ENCODE data around the gene SLC50A1.

- TF ChIP-seq EZH2 (IDR thresholded peaks at IDR 0.05; ENCODE audit: borderline replicate concordance) (no peak), CTCF (IDR thresholded peaks at IDR 0.05; ENCODE audit: poor library complexity) (no peak), EZH2phosphoT487 (IDR thresholded peaks at IDR 0.05; ENCODE audit: low read depth, severe bottlenecking, unreplicated experiment) (no peak)
Measured at GRCh38 chr1:155169541-155169940, 33.9 kb downstream of the SLC50A1 start.
